Activated naive CD8-positive, alpha-beta T cell treated with anti-CD3 and anti-CD28 coated beads, Interleukin-2, amount 10 ng/mL, durations not matched to agents 7 days and 5 days (primary cell): ENCODE results near the gene NCBP3. TPM values are rescaled to one million over a fixed set of nuclear protein-coding genes. Genes with fewer than 3 reads are reported as not detected.

ENCODE experiments used
- ATAC-seq: fragments of 150-1000 bp; cut with Tn5 transposase; one replicate; pipeline ENCODE4 v1.10.0; 2021; ENCODE audit warnings: low read depth, moderate library complexity
- POLR2A ChIA-PET: fragments of 350-600 bp; sonication (Branson Sonifier 250); formaldehyde crosslinking; loops from one replicate; lab custom pipeline; 2021; ENCODE audit warnings: antibody characterized with exemption; lab: Charles Lee
- DNase-seq: peaks from one replicate; pipeline ENCODE4 v3.0.0; 2021
- H3K27ac Mint-ChIP-seq: one replicate; pipeline ENCODE4 v1.8.0; 2022; ENCODE audit warnings: mild to moderate bottlenecking, mixed read lengths
- H3K27me3 Mint-ChIP-seq: one replicate; pipeline ENCODE4 v1.8.0; 2022; ENCODE audit warnings: mild to moderate bottlenecking, moderate library complexity, mixed read lengths
- H3K36me3 Mint-ChIP-seq: one replicate; pipeline ENCODE4 v1.8.0; 2021; ENCODE audit warnings: mild to moderate bottlenecking, mixed read lengths
- H3K4me1 Mint-ChIP-seq: one replicate; pipeline ENCODE4 v1.8.0; 2021; ENCODE audit warnings: mixed read lengths
- H3K4me3 Mint-ChIP-seq: one replicate; pipeline ENCODE4 v1.8.0; 2022; ENCODE audit warnings: mild to moderate bottlenecking, moderate library complexity, mixed read lengths
- H3K9me3 Mint-ChIP-seq: one replicate; pipeline ENCODE4 v1.8.0; 2021; ENCODE audit warnings: mixed read lengths
- total RNA-seq, 2 experiments: library from RNA; stranded (reverse); gene quantifications; one replicate each; pipeline ENCODE4 v1.2.3, GENCODE V29; 2021

The NCBP3 gene
- total RNA-seq, 2 experiments from 2014 or later: 48.3 to 53.1 TPM

GRCh38 chr17:3773966-3774365, 72.1 kb downstream of the NCBP3 start:
- POLR2A ChIA-PET: no interaction called here
- DNase-seq: no peak
- H3K36me3 Mint-ChIP-seq: no peaks in the 10 kb centered on the region
- H3K4me1 Mint-ChIP-seq: peaks cover 22% of the 10 kb centered on the region
- H3K4me3 Mint-ChIP-seq: no peak overlapping the region
- no peaks in the 10 kb centered on the region for H3K9me3 Mint-ChIP-seq
- ATAC-seq: no peak
- H3K27me3 Mint-ChIP-seq: peaks cover 6% of the 10 kb centered on the region
- H3K27ac Mint-ChIP-seq: no peak overlapping the region

GRCh38 chr17:3773511-3773910, 72.5 kb downstream of the NCBP3 start:
- Mint-ChIP-seq H3K36me3 (peaks cover 2% of the 10 kb centered on the region), H3K27ac (no peak overlapping the region), H3K27me3 (peaks cover 6% of the 10 kb centered on the region), H3K4me3 (no peak overlapping the region), H3K4me1 (peaks cover 24% of the 10 kb centered on the region), H3K9me3 (no peaks in the 10 kb centered on the region)
- no peak for ATAC-seq
- no peak for DNase-seq
- POLR2A ChIA-PET: no interaction called here

GRCh38 chr17:3772764-3773163, 73.3 kb downstream of the NCBP3 start:
- Mint-ChIP-seq H3K9me3 (no peaks in the 10 kb centered on the region), H3K4me1 (peaks cover 28% of the 10 kb centered on the region), H3K36me3 (peaks cover 4% of the 10 kb centered on the region), H3K27me3 (peaks cover 5% of the 10 kb centered on the region), H3K4me3 (peak overlapping the region; percentile 1), H3K27ac (no peak overlapping the region)
- POLR2A ChIA-PET: no interaction called here
- no peak for ATAC-seq
- DNase-seq: no peak

DNA sequence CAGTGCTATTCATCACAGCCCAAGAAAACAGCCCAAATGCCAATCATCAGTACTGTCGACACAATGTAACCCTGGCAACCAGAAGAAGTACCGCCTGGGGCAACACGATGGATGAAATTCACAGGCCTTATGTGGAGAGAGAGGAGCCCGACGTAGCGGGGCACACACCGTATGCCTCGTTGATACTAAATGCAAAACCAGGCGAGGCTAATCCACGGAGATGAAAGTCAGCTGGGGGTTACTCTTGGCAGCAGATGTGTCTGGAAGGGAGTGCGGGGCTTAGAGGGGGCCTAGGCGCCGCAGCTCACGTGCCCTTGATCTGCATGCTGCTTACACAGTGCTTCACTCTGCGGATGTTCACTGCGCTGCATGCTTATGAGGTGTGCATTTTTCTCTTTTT, 74.9 kb downstream of the NCBP3 start:
- peak; percentile 9 for ATAC-seq
- peaks cover 1% of the 10 kb centered on the region for H3K9me3 Mint-ChIP-seq
- H3K4me3 Mint-ChIP-seq: peak overlapping the region; percentile 51
- H3K27me3 Mint-ChIP-seq: peaks cover 7% of the 10 kb centered on the region
- POLR2A ChIA-PET: interaction anchor here (0.7 to 1.0 kb wide), 3 partner anchors 13 to 131 kb away, joined by 3 to 4 read pairs (median 3); no protein-coding TSS in a partner anchor
- peak overlapping the region; percentile 11 for H3K27ac Mint-ChIP-seq
- peaks cover 40% of the 10 kb centered on the region for H3K4me1 Mint-ChIP-seq
- peaks cover 7% of the 10 kb centered on the region for H3K36me3 Mint-ChIP-seq
- DNase-seq: no peak

GRCh38 chr17:3770466-3770865, 75.6 kb downstream of the NCBP3 start:
- DNase-seq: peak; percentile 73

GRCh38 chr17:3768769-3769168, 77.3 kb downstream of the NCBP3 start:
- DNase-seq (no peak), ATAC-seq (no peak)
- peak overlapping the region; percentile 7 for H3K27ac Mint-ChIP-seq
- H3K36me3 Mint-ChIP-seq: peaks cover 7% of the 10 kb centered on the region
- H3K4me3 Mint-ChIP-seq: peak overlapping the region; percentile 4
- POLR2A ChIA-PET: interaction anchor here (1.0 to 2.1 kb wide), 3 partner anchors 14 to 30 kb away, joined by 3 to 4 read pairs (median 3); no protein-coding TSS in a partner anchor
- peaks cover 7% of the 10 kb centered on the region for H3K27me3 Mint-ChIP-seq
- peaks cover 1% of the 10 kb centered on the region for H3K9me3 Mint-ChIP-seq
- peaks cover 62% of the 10 kb centered on the region for H3K4me1 Mint-ChIP-seq

More at GRCh38 chr17:3770466-3770865, 75.6 kb downstream of the NCBP3 start:
- Mint-ChIP-seq H3K36me3 (peaks cover 7% of the 10 kb centered on the region), H3K27ac (peak overlapping the region; percentile 86), H3K4me3 (peak overlapping the region; percentile 51), H3K27me3 (peaks cover 7% of the 10 kb centered on the region), H3K4me1 (peaks cover 46% of the 10 kb centered on the region), H3K9me3 (peaks cover 1% of the 10 kb centered on the region)
- peak; percentile 90 for ATAC-seq
- POLR2A ChIA-PET: interaction anchor here (0.7 to 2.1 kb wide), 3 partner anchors 12 to 19 kb away, joined by 3 to 4 read pairs (median 3); no protein-coding TSS in a partner anchor

DNA sequence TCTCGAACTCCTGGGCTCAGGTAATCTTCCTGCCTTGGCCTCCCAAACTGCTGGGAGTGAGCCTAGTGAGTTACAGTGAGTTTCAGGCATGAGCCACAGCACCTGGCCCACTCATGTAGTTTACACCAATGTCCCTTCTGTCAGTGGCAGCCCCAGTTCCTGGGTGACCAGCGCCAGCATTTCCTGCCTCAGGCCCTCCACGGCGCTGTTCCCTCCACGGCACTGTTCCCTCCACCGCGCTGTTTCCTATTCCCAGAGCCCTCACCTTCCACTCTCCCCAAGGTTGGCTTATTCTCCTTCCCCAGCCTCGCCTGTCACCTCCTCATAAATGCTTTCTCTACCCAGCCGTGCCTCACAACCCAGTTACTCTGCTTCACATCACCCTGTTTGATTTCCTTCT, 77.7 kb downstream of the NCBP3 start:
- Mint-ChIP-seq H3K4me3 (no peak overlapping the region), H3K27me3 (peaks cover 7% of the 10 kb centered on the region), H3K36me3 (peaks cover 7% of the 10 kb centered on the region), H3K9me3 (peaks cover 1% of the 10 kb centered on the region), H3K27ac (peak overlapping the region; percentile 7), H3K4me1 (peaks cover 66% of the 10 kb centered on the region)
- ATAC-seq (no peak), DNase-seq (no peak)
- POLR2A ChIA-PET: interaction anchor here (1.0 to 2.1 kb wide), 2 partner anchors 17 to 29 kb away, joined by 3 to 4 read pairs; no protein-coding TSS in a partner anchor

DNA sequence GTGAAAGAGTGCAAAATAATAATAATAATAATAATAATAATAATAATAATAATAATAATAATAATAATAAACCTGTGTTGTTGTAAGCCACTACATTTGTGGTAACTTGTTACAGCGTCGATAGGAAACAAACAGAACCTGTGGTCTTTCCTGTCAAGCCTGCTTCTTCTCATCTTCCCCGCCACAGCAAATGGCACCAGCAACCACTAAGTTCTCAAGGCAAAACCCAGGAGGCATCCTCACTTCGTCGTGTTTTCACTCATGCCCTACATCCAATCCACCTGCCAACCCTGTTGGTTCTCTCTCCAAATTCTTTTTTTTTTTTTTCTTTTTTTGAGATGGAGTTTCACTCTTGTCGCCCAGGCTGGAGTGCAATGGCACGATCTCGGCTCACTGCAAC, 79.3 kb downstream of the NCBP3 start:
- peak overlapping the region; percentile 62 for H3K27ac Mint-ChIP-seq
- H3K36me3 Mint-ChIP-seq: peaks cover 7% of the 10 kb centered on the region
- peaks cover 66% of the 10 kb centered on the region for H3K4me1 Mint-ChIP-seq
- H3K27me3 Mint-ChIP-seq: peaks cover 7% of the 10 kb centered on the region
- DNase-seq (no peak), ATAC-seq (no peak)
- H3K4me3 Mint-ChIP-seq: peak overlapping the region; percentile 71
- POLR2A ChIA-PET: interaction anchor here (1.0 to 2.7 kb wide), 2 partner anchors 21 to 29 kb away, joined by 4 to 14 read pairs; no protein-coding TSS in a partner anchor
- H3K9me3 Mint-ChIP-seq: peaks cover 1% of the 10 kb centered on the region

DNA sequence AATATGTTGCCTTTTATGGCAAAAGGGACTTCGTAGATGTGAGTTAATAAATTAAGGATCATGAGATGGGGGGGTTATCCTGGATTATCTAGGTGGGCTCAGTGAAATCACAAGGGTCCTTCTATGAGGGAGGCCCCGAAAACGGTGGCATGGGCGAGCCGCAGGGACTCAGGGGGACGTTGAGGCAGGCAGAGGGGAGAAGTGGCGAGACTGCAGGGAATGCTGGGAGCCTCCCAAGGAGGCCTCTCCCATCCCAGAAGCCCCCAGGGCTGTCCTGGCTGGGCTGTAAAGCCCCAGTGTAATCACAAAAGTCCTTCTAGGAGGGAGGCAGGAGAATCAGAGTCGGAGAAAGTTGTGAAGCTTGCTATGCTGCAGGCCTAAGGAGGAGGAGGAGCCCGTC, 80.1 kb downstream of the NCBP3 start:
- Mint-ChIP-seq H3K4me1 (peaks cover 62% of the 10 kb centered on the region), H3K27me3 (peaks cover 8% of the 10 kb centered on the region), H3K36me3 (peaks cover 9% of the 10 kb centered on the region), H3K4me3 (peak overlapping the region; percentile 74), H3K9me3 (peaks cover 3% of the 10 kb centered on the region), H3K27ac (peak overlapping the region; percentile 90)
- ATAC-seq (no peak), DNase-seq (no peak)
- POLR2A ChIA-PET: interaction anchor here (1.0 to 2.7 kb wide), 2 partner anchors 22 to 30 kb away, joined by 4 to 14 read pairs; no protein-coding TSS in a partner anchor

GRCh38 chr17:3763777-3764170, 82.3 kb downstream of the NCBP3 start:
- ATAC-seq (no peak), DNase-seq (no peak)
- peaks cover 11% of the 10 kb centered on the region for H3K27me3 Mint-ChIP-seq
- H3K9me3 Mint-ChIP-seq: peaks cover 11% of the 10 kb centered on the region
- H3K27ac Mint-ChIP-seq: peak overlapping the region; percentile 96
- peaks cover 17% of the 10 kb centered on the region for H3K36me3 Mint-ChIP-seq
- POLR2A ChIA-PET: interaction anchor here (1.0 to 1.8 kb wide), 2 partner anchors 13 to 32 kb away, joined by 5 to 17 read pairs; no protein-coding TSS in a partner anchor
- H3K4me1 Mint-ChIP-seq: peaks cover 50% of the 10 kb centered on the region
- peak overlapping the region; percentile 79 for H3K4me3 Mint-ChIP-seq

DNA sequence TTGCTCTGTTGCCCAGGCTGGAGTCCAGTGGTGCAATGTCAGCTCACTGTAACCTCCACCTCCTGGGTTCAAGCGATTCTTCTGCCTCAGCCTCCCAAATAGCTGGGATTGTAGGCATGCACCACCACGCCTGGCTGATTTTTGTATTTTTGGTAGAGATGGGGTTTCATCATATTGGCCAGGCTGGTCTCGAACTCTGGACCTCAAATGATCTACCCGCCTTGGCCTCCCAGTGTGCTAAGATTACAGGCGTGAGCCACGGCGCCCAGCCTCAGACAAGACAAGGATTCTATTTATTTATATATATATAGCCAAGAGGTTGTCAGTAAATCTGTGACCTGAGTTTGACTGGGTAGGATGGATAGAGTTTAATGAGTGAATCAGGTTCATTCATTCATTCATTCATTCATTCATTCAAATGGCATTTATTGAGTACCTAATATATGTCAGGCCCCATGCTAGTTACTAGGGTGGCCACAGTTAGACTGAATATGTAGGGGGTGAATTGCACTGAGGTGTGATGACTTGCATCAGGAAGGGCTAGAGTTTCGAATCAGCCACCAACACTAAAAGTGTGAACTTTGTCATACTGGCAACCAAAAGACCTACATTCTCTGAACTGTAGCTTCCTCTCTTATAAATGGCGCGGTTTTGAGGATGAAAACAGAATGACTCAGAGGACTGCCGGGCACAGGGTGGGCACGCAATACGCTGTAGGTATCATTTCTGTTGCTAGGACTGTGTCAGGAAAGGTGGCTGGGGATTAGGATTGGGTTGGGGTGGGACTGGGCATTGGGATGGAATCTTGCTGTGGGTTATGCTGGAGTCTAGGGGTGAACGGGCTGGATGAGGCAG, 82.9 kb downstream of the NCBP3 start:
- Mint-ChIP-seq H3K9me3 (peaks cover 11% of the 10 kb centered on the region), H3K36me3 (peaks cover 13% of the 10 kb centered on the region), H3K4me1 (peaks cover 45% of the 10 kb centered on the region), H3K27ac (peak overlapping the region; percentile 96), H3K27me3 (peaks cover 7% of the 10 kb centered on the region), H3K4me3 (peak overlapping the region; percentile 79)
- ATAC-seq: peak; percentile 56
- DNase-seq: no peak
- POLR2A ChIA-PET: interaction anchor here (0.6 to 1.8 kb wide), 4 partner anchors 12 to 405 kb away, joined by 3 to 17 read pairs (median 4); no protein-coding TSS in a partner anchor

GRCh38 chr17:3761918-3762380, 84.1 kb downstream of the NCBP3 start:
- Mint-ChIP-seq H3K27ac (no peak overlapping the region), H3K27me3 (peaks cover 5% of the 10 kb centered on the region), H3K4me1 (peaks cover 39% of the 10 kb centered on the region), H3K4me3 (no peak overlapping the region), H3K9me3 (peaks cover 11% of the 10 kb centered on the region), H3K36me3 (peaks cover 13% of the 10 kb centered on the region)
- POLR2A ChIA-PET: interaction anchor here (0.7 to 1.8 kb wide), 2 partner anchors 11 to 24 kb away, joined by 4 to 17 read pairs; no protein-coding TSS in a partner anchor
- no peak for ATAC-seq
- no peak for DNase-seq
